Tibial artery (tissue), 4 donors: ENCODE measurements around the gene ATP11A.

Experiments used
- DNase-seq, 2 donors: peaks; one replicate each; pipeline ENCODE4 v3.0.0-alpha.2; 2019
- H3K27ac ChIP-seq, 2 donors: fragments of 200-600 bp; sonication (generic) in 1 of 2; 1 replicate in 1 of 2; 2 replicates in 1 of 2; pipeline ENCODE4 v1.5.1; 2018 to 2019; ENCODE audit warnings: mild to moderate bottlenecking in 1 of 2
- H3K27me3 ChIP-seq, 2 donors: fragments of 200-600 bp; sonication (generic) in 1 of 2; one replicate each; pipeline versions ENCODE4 v1.5.1 to v1.6.0; 2016 to 2019
- H3K36me3 ChIP-seq, 3 donors: fragments of 200-600 bp; sonication (generic) in 2 of 3; one replicate each; pipeline ENCODE4 v1.5.1; 2016 to 2019; ENCODE audit warnings: mild to moderate bottlenecking in 2 of 3
- H3K4me1 ChIP-seq, 4 donors: fragments of 200-600 bp; sonication (generic) in 2 of 4; 1 replicate in 3 of 4; 2 replicates in 1 of 4; pipeline ENCODE4 v1.5.1; 2016 to 2019
- H3K4me3 ChIP-seq, 2 donors: fragments of 200-600 bp; sonication (generic) in 1 of 2; 1 replicate in 1 of 2; 2 replicates in 1 of 2; pipeline ENCODE4 v1.5.1; 2018 to 2019; ENCODE audit warnings: mild to moderate bottlenecking in 2 of 2
- H3K9me3 ChIP-seq, 3 donors: fragments of 200-600 bp; sonication (generic) in 1 of 3; one replicate each; pipeline ENCODE4 v1.5.1; 2016 to 2019
- CTCF ChIP-seq, 2 experiments: fragments of 200-600 bp in 1 of 2; fragments of 450-650 bp in 1 of 2; IDR thresholded peaks; one replicate each; pipeline ENCODE4 v1.5.1; 2017 to 2019; ENCODE audit warnings: antibody characterized with exemption in 2 of 2, mild to moderate bottlenecking in 1 of 2, moderate library complexity in 1 of 2
- intact Hi-C: fragments of 100-400 bp; cut with DNase I; formaldehyde crosslinking; loops from one replicate; pipeline ENCODE4 v1.15.0; 2023; ENCODE audit warnings: low total_unique reads

ATP11A gene

GRCh38 chr13:112661291-112661690 lies 28.5 kb upstream of the ATP11A start:
- no peaks in the 10 kb centered on the region for H3K9me3 ChIP-seq
- no peak for TF ChIP-seq CTCF (IDR thresholded peaks at IDR 0.05)
- intact Hi-C loops = no loop called here
- H3K4me3 ChIP-seq = no peak overlapping the region
- no peak for DNase-seq
- H3K27ac ChIP-seq = no peak overlapping the region
- H3K27me3 ChIP-seq = peaks cover 0 to 3% of the 10 kb centered on the region in 2 donors
- no peaks in the 10 kb centered on the region for H3K4me1 ChIP-seq
- no peaks in the 10 kb centered on the region for H3K36me3 ChIP-seq

DNA sequence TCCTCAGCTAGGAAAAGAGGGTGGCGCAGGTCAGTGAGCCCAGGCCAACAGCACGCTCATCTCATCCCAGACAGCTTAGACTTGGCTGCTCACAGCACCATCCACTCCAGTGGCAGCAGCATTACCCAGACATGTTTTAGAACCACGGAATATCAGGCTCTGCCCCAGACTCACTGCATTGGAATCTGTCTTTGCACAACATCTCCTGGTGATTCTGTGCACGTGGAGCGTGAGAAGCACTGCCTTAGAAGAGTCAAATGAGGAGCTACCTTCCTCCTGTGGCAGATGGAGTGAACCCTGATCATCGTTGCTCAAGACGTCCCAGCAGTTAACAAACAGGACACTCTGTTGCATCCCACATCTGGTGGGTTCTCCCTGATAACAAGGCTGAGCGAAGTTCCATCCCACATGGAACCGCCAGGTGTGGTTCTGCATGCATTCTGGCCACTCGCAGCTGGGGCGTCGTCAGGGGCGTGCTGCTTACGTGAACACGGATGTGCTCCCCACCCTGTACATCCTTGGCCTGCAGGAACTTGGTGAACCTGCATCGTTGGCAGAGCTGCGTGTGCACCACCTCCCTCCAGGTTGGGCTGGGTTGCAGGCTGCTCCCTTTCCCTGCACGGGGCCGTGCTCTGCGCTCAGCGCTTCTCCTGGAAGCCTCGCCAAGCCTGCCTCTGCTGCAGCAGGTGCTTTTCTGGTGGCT lies 25.2 kb upstream of the ATP11A start:
- H3K27me3 ChIP-seq = peaks cover 0 to 3% of the 10 kb centered on the region in 2 donors
- no peaks in the 10 kb centered on the region for H3K4me1 ChIP-seq
- H3K36me3 ChIP-seq = no peaks in the 10 kb centered on the region
- H3K4me3 ChIP-seq = no peak overlapping the region
- no peak overlapping the region for H3K27ac ChIP-seq
- no peak for TF ChIP-seq CTCF (IDR thresholded peaks at IDR 0.05)
- DNase-seq = no peak
- intact Hi-C loops = no loop called here
- no peaks in the 10 kb centered on the region for H3K9me3 ChIP-seq

DNA sequence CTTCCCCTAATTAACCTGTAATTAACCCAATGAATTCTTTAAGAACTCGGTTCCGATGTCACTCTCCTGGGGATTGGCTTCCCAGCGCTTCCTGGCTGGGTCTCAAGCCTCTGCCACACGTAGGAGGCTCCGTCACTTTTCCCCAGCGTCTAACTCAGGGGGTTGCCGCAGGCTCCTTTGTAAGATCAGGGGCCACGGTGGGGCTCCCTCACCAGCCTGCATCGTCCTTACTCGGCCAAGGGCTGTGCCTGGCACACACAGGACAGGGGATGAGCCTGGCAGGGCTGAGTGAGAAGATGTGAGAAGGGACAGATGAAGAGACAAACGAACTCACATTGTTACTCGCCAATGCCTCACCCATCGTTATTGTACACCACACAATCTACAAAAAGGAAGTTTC lies 20.9 kb upstream of the ATP11A start:
- H3K27me3 ChIP-seq = peaks cover 0 to 25% of the 10 kb centered on the region in 2 donors
- no peaks in the 10 kb centered on the region for H3K36me3 ChIP-seq
- DNase-seq = peak in 1 of 2 donors; percentile 7
- H3K4me3 ChIP-seq = no peak overlapping the region
- intact Hi-C loops = no loop called here
- no peak overlapping the region for H3K27ac ChIP-seq
- H3K9me3 ChIP-seq = no peaks in the 10 kb centered on the region
- TF ChIP-seq CTCF (IDR thresholded peaks at IDR 0.05) = no peak
- H3K4me1 ChIP-seq = no peaks in the 10 kb centered on the region

DNA sequence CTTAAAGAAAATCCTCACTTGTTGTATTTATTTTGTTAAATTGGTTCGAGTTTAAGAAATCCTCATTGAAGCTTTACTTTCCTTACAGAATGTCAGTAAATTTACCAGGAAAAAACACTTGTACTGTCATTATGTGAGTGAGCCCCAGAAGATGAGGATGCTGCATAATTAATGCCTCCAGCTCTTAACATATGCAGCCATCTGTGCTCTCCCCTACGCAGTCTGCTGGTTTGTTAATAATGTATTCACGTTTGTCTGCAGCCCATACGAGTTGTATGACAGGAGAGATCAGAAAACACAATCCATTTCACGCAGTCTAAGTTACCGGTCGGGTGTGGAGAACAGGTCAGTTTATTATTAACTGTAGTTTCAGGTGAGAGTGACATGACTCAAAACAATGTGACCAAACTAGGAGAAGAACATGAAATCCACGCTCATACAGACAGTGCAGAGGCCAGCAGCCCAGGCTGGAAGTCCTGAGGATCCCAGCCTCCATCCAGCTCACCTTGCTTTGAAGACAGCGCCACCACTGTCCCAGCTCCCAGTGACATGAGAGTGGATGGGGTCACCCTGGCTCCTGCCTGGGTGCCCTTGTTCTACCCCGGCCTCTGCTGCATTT lies 19.8 kb upstream of the ATP11A start:
- Histone ChIP-seq H3K4me3 (no peak overlapping the region), H3K9me3 (no peaks in the 10 kb centered on the region), H3K27ac (no peak overlapping the region), H3K36me3 (no peaks in the 10 kb centered on the region), H3K4me1 (no peaks in the 10 kb centered on the region), H3K27me3 (peaks cover 0 to 27% of the 10 kb centered on the region in 2 donors)
- intact Hi-C loops = no loop called here
- DNase-seq = peak in 1 of 2 donors; percentile 10
- TF ChIP-seq CTCF (IDR thresholded peaks at IDR 0.05) = no peak

DNA sequence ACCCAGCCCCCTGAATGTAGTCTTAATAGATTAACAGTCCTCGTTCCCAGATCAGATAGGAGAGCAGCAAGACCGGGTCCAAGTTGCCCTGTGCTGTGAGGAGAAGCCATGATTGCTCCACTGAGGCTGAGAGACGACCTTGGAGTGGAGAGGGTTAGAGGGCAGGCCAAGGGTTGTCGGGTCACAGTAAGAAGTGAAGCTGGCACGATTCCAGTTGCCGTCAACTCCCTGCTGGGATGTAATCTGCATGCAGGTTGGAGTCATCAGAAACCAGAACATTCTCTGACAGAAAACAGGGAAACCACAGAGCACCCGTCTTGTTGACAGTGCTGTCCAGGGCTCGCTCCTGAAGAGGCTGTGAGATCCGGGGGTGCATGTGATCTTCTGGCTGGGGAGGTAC lies 19.0 kb upstream of the ATP11A start:
- H3K36me3 ChIP-seq = no peaks in the 10 kb centered on the region
- no peaks in the 10 kb centered on the region for H3K9me3 ChIP-seq
- H3K27ac ChIP-seq = no peak overlapping the region
- DNase-seq = peak in 1 of 2 donors; percentile 12
- H3K27me3 ChIP-seq = peaks cover 0 to 27% of the 10 kb centered on the region in 2 donors
- H3K4me1 ChIP-seq = no peaks in the 10 kb centered on the region
- TF ChIP-seq CTCF (IDR thresholded peaks at IDR 0.05) = no peak
- intact Hi-C loops = no loop called here
- no peak overlapping the region for H3K4me3 ChIP-seq
